ENCODE data around the gene HIGD2A. TPM values are rescaled to one million over a fixed set of nuclear protein-coding genes. Genes with fewer than 3 reads are reported as not detected.

The HIGD2A gene
- total and polyA plus RNA-seq, 2 donors (not counting 3 experiments of a cell fraction or from before 2014, with no cell fraction given): 96.2 to 210 TPM

DNA sequence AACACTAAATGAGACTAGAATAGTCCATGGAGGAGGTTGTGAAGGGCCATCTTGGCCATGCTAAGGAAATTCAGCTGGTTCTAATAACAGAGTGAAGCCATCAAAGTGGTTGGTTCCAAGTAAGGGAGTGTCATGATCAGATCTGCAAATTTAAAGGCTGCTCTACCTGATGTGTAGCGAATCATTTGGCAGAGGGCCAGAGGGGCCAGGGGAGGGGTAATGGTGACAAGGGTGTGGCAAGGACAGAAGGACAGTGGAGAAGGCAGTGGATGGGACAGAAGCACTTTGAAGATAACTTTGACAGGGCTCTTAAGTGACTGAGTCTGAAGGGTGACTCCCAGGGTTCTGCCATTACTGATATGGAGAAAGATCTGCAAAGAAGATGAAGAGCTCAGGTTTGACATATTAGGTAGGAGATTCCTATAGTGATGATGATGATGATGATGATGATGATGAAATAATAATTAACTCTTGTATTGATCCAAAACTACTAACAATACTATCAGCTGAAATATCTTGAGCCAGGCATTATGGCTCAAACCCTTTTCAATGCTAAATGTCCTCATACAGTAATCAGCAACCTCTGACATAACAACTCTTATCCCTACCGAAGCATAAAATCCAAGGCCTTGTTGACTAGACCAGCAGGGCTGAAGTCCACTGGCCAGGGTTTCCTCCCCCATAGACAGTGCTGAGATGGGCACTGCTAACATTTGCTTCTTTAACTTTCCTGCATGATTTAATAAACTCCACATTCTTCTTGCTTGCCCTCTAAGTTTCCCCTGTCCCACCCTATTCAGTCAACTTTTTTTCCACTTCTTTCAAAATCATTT is 47.0 kb upstream of the HIGD2A start:
- dilution Hi-C loops (cut with MboI; ENCODE audit: extremely low pct_ligation_motif_present, low sequenced_read_pairs) (no loop called here), intact Hi-C loops (cut with micrococcal nuclease) (no loop called here)
- FAIRE-seq (no peak), DNase-seq (ENCODE audit: low read depth, low spot score) (no peak)
- TF ChIP-seq, protein P1, sequence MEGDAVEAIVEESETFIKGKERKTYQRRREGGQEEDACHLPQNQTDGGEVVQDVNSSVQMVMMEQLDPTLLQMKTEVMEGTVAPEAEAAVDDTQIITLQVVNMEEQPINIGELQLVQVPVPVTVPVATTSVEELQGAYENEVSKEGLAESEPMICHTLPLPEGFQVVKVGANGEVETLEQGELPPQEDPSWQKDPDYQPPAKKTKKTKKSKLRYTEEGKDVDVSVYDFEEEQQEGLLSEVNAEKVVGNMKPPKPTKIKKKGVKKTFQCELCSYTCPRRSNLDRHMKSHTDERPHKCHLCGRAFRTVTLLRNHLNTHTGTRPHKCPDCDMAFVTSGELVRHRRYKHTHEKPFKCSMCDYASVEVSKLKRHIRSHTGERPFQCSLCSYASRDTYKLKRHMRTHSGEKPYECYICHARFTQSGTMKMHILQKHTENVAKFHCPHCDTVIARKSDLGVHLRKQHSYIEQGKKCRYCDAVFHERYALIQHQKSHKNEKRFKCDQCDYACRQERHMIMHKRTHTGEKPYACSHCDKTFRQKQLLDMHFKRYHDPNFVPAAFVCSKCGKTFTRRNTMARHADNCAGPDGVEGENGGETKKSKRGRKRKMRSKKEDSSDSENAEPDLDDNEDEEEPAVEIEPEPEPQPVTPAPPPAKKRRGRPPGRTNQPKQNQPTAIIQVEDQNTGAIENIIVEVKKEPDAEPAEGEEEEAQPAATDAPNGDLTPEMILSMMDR (IDR thresholded peaks at IDR 0.05; ENCODE audit: extremely low read depth in 1 of 2, insufficient read depth in 1 of 2, low read depth in 1 of 2, low read length in 2 of 2): no peak
- TF ChIP-seq MYC (IDR thresholded peaks at IDR 0.05; ENCODE audit: low read depth, low read length): no peak
- no peak for TF ChIP-seq GATA2 (IDR thresholded peaks at IDR 0.05; ENCODE audit: insufficient read depth, insufficient read length, low read depth, low read length)
- no peak for TF ChIP-seq JUN (IDR thresholded peaks at IDR 0.05; ENCODE audit: borderline replicate concordance, insufficient read depth, insufficient read length, low read depth)
- TF ChIP-seq POLR2A (IDR thresholded peaks at IDR 0.05; ENCODE audit: low read depth, low read length): no peak
- TF ChIP-seq EZH2 (IDR thresholded peaks at IDR 0.05; ENCODE audit: borderline replicate concordance, low read depth, low read length, severe bottlenecking): no peak
- TF ChIP-seq POLR2AphosphoS5 (IDR thresholded peaks at IDR 0.05; ENCODE audit: insufficient read depth, low read depth, low read length): no peak
- TF ChIP-seq FOS (IDR thresholded peaks at IDR 0.05; ENCODE audit: borderline replicate concordance, insufficient read depth, low read length): no peak
- TF ChIP-seq, protein P2, sequence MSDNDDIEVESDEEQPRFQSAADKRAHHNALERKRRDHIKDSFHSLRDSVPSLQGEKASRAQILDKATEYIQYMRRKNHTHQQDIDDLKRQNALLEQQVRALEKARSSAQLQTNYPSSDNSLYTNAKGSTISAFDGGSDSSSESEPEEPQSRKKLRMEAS (IDR thresholded peaks at IDR 0.05; ENCODE audit: insufficient read depth, insufficient read length): no peak
- Histone ChIP-seq H2AFZ (ENCODE audit: low read depth, low read length) (no peak overlapping the region), H3K36me3 (ENCODE audit: control insufficient read depth in 2 of 2, extremely low read depth in 1 of 2, insufficient read depth in 2 of 2, low read length in 2 of 2) (peaks cover 4 to 5% of the 10 kb centered on the region in 2 experiments), H3K9ac (replicated peaks; ENCODE audit: extremely low read depth, insufficient read depth, low read length) (no peak overlapping the region), H3K4me2 (ENCODE audit: insufficient read depth, low read length) (no peak overlapping the region), H3K4me1 (ENCODE audit: control insufficient read depth, extremely low read depth, insufficient read depth, low read length) (no peaks in the 10 kb centered on the region), H3K9me1 (replicated peaks; ENCODE audit: control insufficient read depth, extremely low read depth, insufficient read depth, low read length) (no peaks in the 10 kb centered on the region), H3K27me3 (ENCODE audit: control insufficient read depth in 2 of 2, insufficient read depth in 2 of 2, low read length in 2 of 2) (no peaks in the 10 kb centered on the region), H3K4me3 (replicated peaks in 1 of 3; ENCODE audit: insufficient read depth in 1 of 3, low read depth in 1 of 3, low read length in 3 of 3) (no peak overlapping the region), H3K79me2 (ENCODE audit: control insufficient read depth, insufficient read depth, low read length) (no peaks in the 10 kb centered on the region), H4K20me1 (replicated peaks; ENCODE audit: control insufficient read depth, extremely low read depth, insufficient read depth, low read length) (no peaks in the 10 kb centered on the region), H3K9me3 (replicated peaks; ENCODE audit: control insufficient read depth, insufficient read depth, low read length) (no peaks in the 10 kb centered on the region), H3K27ac (ENCODE audit: insufficient read depth, low read depth, low read length) (no peak overlapping the region)
- CTCF ChIA-PET: no interaction called here
- POLR2A ChIA-PET: no interaction called here
- BruUV-seq (replicated peaks): no TSS peak
